Activated naive CD4-positive, alpha-beta T cell treated with anti-CD3 and anti-CD28 coated beads, Interleukin-2, amount 10 ng/mL, durations not matched to agents 5 hours and 36 hours (primary cell): ENCODE results near the gene SERTM2. TPM values are rescaled to one million over a fixed set of nuclear protein-coding genes. Genes with fewer than 3 reads are reported as not detected.

Source experiments
- total RNA-seq, 2 experiments: library from RNA; stranded (reverse); gene quantifications; one replicate each; pipeline ENCODE4 v1.2.3, GENCODE V29; 2021

The SERTM2 gene
- not detected for total RNA-seq

GRCh38 chrX:111511477-111511876, at the start of gene SERTM2:
Gene SERTM2 (plus strand): TSS chrX:111511645. CDS start chrX:111518858, 7,213 bp downstream.

Other genes with a start within 250 kb of the SERTM2 start
- not detected for gene CAPN6, start 241.2 kb upstream of the SERTM2 start, total RNA-seq
- not detected for gene DCX, start 99.5 kb upstream of the SERTM2 start, total RNA-seq
- 10 to 100 TPM; 51.4 to 51.7 TPM for gene ALG13, start 169.5 kb downstream of the SERTM2 start, total RNA-seq